Breast epithelium (tissue), 3 donors: Measurements from ENCODE around the gene KRTAP12-1.

Experiments used
- CTCF ChIP-seq, 3 donors: fragments of 450-650 bp; IDR thresholded peaks; one replicate each; pipeline ENCODE4 v1.5.1; 2016 to 2017; ENCODE audit warnings: antibody characterized with exemption in 3 of 3, mild to moderate bottlenecking in 3 of 3, moderate library complexity in 3 of 3
- POLR2A ChIP-seq: fragments of 450-650 bp; IDR thresholded peaks from one replicate; pipeline ENCODE4 v1.6.1; 2016; ENCODE audit warnings: antibody characterized with exemption, mild to moderate bottlenecking, moderate library complexity

GRCh38 chr21:44681861-44682579, at the start of gene KRTAP12-1:
- TF ChIP-seq CTCF (IDR thresholded peaks at IDR 0.05) (no peak), POLR2A (no peak)
